GM04503 (cell line): ENCODE data around the gene ZNF136.
A peak's percentile ranks its signal among the peaks of the same experiment; 100 is the strongest.

Experiments used
- DNase-seq: peaks from one replicate; pipeline ENCODE4 v3.0.0-alpha.2; 2012; ENCODE audit warnings: low read depth

Gene ZNF136

DNA sequence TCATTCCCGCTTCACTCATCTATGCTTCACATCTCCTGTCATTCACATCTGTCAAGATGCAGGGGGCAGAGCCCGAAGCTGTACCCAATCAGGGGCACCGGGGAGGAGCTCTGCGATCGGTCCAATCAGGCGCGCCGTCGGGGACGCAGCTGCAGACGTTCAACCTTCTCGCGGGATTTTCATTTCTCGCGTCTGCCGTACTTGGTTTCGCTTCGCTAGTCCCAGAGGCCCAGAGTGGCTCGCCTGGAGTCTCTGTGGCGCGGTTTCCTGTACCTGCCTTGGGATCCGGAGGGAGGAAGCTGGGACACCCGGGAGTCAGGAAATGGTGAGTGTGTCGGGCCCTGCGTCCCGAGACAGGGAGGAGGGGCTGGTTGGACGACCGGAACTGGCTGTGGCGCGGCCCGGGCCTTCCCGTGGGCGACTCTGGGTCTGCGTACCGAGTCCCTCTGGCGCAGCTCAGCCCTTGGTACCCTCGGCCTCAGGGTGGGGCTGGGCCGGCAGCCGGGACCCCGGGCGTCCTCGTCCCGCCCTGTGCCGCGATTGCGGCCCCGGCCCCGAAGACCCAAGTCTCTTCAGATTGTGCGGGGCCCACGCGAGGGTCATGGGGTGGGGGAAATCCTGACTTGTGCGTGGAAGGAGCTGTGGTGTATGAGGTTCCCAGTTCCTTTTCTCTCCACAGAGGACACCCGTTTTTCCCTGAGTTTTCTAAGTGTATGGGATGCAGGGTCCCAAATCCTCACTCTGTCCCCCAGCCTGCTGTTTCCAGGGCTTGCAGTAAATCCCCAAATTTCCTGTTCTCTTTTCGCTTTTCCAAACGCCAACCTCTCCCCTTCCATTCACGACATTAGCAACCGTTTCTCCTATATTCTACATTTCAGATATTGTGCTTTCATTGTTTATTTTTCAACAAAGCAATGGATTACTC is at the start of gene ZNF136:
TSS of gene ZNF136 (plus strand) at position 215 of the 925 bp plus-strand sequence. CDS start at position 323, 108 bp downstream.
- peak; percentile 81 for DNase-seq

GRCh38 chr19:12113121-12113520 is 49.8 kb upstream of the ZNF136 start:
- DNase-seq, result no peak

- DNase-seq, result no peak
These were observed 45.5 kb upstream of the ZNF136 start for GRCh38 chr19:12117201-12117970.

- DNase-seq, result no peak
These were observed 36.2 kb upstream of the ZNF136 start for GRCh38 chr19:12126707-12127106.

DNA sequence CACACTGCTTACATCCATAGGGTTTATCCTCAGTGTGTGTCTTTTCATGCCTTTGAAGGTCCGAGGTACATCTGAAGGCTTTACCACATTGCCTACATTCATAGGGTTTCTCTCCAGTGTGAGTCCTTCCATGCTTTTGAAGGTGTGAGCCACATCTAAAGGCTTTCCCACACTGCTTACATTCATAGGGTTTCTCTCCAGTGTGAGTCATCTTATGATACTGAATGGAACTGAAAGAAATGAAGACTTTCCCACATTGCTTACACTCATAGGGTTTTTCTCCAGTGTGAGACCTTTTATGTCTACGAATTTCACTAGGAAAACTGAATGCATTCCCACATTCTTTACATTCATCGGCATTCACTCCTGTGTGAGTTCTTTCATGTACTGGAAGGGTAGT is 29.8 kb upstream of the ZNF136 start:
- DNase-seq, result no peak

DNA sequence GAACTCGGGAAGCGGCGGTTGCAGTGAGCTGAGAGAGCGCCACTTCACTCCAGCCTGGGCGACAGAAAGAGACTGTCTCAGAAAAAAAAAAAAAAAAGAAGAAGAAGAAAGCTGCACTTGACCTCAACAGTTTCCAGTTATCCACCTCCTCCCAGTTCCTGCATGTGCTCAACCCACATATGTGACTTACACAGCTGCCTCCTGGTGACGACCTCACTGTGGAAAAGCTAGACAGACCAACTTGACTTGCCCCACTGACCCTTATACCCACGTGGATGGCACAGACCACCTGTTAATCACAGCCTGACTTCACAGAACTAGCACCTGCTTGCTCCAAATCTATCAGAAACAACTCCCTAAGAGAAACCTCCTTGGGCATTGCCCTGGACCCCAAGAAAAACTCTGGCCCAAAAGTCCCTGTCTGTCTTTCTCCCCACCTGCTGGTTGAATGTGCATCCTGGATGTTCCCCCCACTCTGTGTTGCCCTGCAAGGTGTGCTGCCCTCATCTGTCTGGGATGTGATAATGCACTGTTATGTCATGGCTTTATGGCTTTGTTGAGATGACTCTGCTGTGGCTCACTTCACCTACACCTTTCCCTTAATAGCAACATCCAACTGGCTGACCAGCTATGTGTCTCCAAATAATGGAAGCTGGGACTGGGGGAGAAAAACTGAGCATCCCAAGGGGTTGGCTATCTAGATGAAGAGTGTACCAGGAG is 25.5 kb upstream of the ZNF136 start:
- DNase-seq, result no peak

- no peak for DNase-seq
These were observed 23.6 kb upstream of the ZNF136 start for GRCh38 chr19:12139269-12139668.

DNA sequence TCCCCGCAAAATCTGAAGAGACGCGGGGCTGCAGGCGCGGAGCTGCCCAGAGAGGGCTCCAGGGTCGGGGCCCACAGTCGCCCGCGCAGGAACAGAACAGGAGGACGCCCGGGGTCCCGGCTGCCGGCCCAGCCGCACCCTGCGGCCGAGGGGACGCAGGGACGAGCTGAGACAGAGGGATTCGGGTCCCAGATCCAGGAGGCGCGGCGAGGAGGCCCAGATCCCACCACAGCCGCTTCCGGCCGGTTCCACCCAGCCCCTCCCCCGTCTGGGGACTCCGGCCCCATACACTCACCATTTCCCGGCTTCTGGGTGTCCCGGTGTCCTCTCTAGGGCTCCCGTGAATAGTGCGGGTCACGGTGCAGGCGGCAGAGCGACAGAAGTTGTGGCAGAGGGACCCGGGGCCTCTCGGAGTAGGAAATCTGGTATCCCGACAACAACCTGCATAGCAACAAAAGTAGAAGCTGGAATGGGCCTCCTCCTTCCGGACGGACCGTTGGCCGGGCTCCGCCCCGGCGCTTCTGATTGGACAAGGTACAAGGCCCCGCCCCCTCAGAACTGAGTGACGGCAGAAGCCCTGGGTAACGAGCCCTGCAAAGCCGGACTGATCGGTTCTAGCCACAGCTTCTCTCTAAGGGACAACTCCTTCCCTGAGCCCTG is 22.9 kb upstream of the ZNF136 start, which contains the start of gene ZNF20:
TSS of gene ZNF20 (minus strand) at position 466 of the 660 bp plus-strand sequence. CDS start at position 298, 168 bp downstream.
- DNase-seq, result peak; percentile 64

DNA sequence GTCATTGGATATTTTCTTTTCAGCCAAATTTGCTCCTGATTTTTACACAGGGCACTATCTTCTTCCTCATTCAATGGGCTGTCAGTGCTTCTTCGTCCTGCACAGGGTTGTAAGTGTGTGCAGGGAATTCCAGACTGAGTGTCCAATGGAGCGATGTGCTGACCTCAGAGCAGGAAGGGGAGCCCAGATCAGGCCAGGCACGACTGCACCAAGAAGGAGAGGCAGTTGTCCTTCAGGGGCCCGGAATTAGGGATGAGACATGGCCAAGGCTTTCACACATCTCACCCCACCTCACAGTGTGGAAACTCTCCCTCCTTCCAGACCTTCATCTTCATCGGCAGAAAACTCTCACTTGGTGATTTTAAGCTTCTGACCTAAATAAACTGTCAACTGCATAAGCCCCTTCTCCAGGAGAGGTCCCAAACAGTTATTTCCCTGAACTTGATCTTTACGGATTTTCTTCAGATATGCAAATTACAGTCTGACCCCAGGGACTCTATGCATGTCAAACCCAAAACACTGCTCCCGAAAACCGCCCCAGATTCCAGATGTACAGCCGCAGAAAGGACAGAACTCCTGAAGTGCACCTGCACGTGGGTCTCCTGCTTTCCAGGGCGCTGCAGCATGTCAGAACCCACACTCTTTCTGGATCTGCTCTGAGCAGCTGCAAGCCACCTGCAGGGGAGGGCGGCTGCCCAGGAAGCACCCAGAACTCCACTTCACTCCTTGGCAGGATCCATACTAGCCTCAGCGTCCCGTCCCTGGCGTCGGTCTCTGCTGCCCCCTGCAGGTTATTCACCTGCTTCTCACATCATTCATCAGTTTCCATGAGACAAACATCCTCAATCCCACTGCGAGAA is 22.1 kb upstream of the ZNF136 start:
- DNase-seq, result no peak

DNA sequence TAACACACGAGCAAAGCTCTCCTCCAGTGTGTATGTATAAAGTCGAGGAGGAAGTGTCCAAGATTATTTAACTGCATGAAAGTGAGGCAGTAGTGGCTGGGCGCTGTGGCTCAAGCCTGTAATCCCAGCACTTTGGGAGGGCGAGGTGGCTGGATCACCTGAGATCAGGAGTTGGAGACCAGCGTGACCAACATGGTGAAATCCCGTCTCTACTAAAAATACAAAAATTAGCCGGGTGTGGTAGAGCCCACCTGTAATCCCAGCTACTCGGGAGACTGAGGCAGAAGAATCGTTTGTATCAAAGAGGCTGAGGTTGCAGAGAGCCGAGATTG is 21.5 kb upstream of the ZNF136 start:
- no peak for DNase-seq

DNA sequence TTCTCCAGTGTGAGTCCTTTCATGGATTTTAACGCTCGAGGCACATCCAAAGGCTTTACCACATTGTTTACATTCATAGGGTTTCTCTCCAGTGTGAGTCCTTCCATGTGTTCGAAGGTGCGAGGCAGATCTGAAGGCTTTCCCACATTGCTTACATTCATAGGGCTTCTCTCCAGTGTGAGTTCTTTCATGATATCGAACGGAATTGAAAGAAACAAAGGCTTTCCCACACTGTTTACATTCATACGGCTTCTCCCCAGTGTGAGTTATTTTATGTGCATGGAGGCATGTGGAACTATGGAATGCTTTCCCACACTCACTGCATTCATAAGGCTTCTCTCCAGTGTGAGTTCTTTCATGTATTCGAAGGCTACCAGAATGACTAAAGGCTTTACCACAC is 17.5 kb upstream of the ZNF136 start:
- DNase-seq, result no peak

GRCh38 chr19:12155324-12155860 is 7.5 kb upstream of the ZNF136 start:
- no peak for DNase-seq

GRCh38 chr19:12156223-12157058 is 6.5 kb upstream of the ZNF136 start, which contains the start of gene ZNF625:
ZNF625 (minus strand) TSS chr19:12156734; CDS start chr19:12156558, 176 bp downstream.
- DNase-seq, result peak; percentile 59

GRCh38 chr19:12159773-12160414 is 3.0 kb upstream of the ZNF136 start:
- no peak for DNase-seq

DNA sequence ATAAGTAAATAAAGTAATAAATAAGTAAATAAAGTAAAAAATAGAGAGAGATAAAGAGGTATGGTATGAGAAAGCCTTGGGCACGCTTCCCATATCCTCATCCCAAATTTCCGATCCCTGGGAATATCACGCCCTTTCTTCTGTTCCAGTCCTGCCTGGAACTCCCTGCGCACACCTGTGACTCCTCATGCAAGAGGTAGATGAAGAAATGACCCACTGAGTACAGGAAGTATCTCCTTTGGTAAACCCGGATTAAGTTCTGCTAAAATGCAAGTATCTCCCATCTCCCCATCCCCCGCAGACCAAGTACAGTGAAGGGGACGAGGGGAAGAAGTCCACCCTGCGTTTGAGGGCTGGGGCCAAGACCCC is 399 bp upstream of the ZNF136 start:
- no peak for DNase-seq

- DNase-seq, result no peak
These were observed 930 bp downstream of the ZNF136 start for GRCh38 chr19:12163826-12164225.

GRCh38 chr19:12166626-12167025 is 3.7 kb downstream of the ZNF136 start:
- DNase-seq, result no peak

DNA sequence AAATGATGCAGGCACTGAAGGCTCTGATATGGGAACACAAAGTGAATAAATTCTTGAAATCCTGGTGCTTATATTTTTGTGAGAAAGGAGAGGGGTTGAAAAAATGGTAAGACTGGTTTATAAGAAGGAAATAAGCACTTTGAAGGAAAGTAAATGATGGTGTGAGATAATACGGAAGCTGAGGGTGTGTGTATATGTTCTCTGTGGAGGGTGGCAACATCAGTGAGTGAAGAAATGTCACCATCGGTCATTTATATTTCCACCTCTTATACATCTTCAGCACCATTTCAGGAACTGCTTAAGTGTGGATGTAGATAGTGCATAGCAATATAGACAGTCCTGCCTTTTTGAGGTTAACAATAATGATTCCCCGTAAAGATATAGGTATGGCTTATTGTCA is 17.5 kb downstream of the ZNF136 start:
- DNase-seq, result no peak

- DNase-seq, result no peak
These were observed 24.7 kb downstream of the ZNF136 start for GRCh38 chr19:12187625-12188024.
